ENCODE data around the gene NNT.
"Not testable (repeated sequence)": the region's sequence is repeated elsewhere in the genome, so short reads cannot be mapped to it uniquely, and the experiment has no call there.

The NNT gene

GRCh38 chr5:43711496-43711895, 108.5 kb downstream of the NNT start:
- no peak for DNase-seq (ENCODE audit: low read depth in 2 of 2)

GRCh38 chr5:43712081-43712480, 109.1 kb downstream of the NNT start:
- no peak for DNase-seq (ENCODE audit: low read depth in 2 of 2)

- not testable (repeated sequence) for DNase-seq (ENCODE audit: low read depth in 2 of 2)
Measured at GRCh38 chr5:43719783-43720182, 116.8 kb downstream of the NNT start.

- no peak for DNase-seq (ENCODE audit: low read depth in 2 of 2)
Measured at GRCh38 chr5:43728581-43728980, 125.6 kb downstream of the NNT start.

- DNase-seq (ENCODE audit: low read depth in 2 of 2) = no peak
Measured at GRCh38 chr5:43729846-43730478, 127.0 kb downstream of the NNT start.

GRCh38 chr5:43730832-43731342, 127.9 kb downstream of the NNT start:
- no peak for DNase-seq (ENCODE audit: low read depth in 2 of 2)

- no peak for DNase-seq (ENCODE audit: low read depth in 2 of 2)
Measured at GRCh38 chr5:43731573-43731972, 128.6 kb downstream of the NNT start.

- not testable (repeated sequence) for DNase-seq (ENCODE audit: low read depth in 2 of 2)
Measured at GRCh38 chr5:43745923-43746548, 143.1 kb downstream of the NNT start.

GRCh38 chr5:43750809-43751208, 147.8 kb downstream of the NNT start:
- DNase-seq (ENCODE audit: low read depth in 2 of 2) = no peak

- no peak for DNase-seq (ENCODE audit: low read depth in 2 of 2)
Measured at GRCh38 chr5:43753069-43753468, 150.1 kb downstream of the NNT start.

Data from stimulated activated CD4-positive, alpha-beta T cell treated with anti-CD3 and anti-CD28 coated beads, Interleukin-12 subunit alpha, Interleukin-12 subunit beta, amount 100 ng/mL, for 24 hours (primary cell).